ENCODE data around the gene CHM. TPM values are rescaled to one million over a fixed set of nuclear protein-coding genes. Genes with fewer than 3 reads are reported as not detected.

The CHM gene
- total and polyA plus RNA-seq, 2 of the 8 experiments (the other 6 are each of a cell fraction or from before 2014, with no cell fraction given): 8.6 to 15.5 TPM

DNA sequence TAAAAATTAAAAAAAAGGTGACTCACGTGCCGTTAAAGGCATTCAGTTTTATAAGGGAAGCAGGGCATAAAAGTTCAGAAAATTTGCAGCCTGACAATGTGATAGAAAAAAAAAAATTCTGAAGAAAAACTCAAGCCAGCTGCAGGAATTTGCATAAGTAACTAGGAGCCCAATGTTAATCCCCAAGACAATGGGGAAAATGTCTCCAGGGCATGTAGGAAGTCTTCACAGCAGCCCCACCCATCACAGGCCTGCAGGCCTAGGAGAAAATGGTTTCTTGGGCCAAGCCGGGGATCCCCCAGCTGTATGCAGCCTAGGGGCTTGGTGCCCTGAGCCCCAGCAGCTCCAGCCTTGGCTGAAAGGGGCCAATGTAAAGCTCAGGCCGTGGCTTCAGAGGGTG is 31.2 kb downstream of the CHM start:
- Histone ChIP-seq H4K5ac (ENCODE audit: insufficient read length, low read depth, low read length) (no peak overlapping the region), H3K9ac (replicated peaks in 1 of 4; ENCODE audit: extremely low read depth in 1 of 4, low read depth in 3 of 4, low read length in 3 of 4) (no peak overlapping the region), H3K9me3 (ENCODE audit: insufficient read depth in 2 of 2, low read depth in 1 of 2, low read length in 1 of 2) (no peaks in the 10 kb centered on the region), H3K4ac (replicated peaks; ENCODE audit: insufficient read length, low read depth, low read length) (no peak overlapping the region), H3K4me1 (replicated peaks in 1 of 4; ENCODE audit: control insufficient read depth in 3 of 4, insufficient read depth in 4 of 4, low read length in 3 of 4) (peaks cover 0 to 2% (median 0%) of the 10 kb centered on the region in 4 experiments; a peak in 4 of 7 replicates), H3K23ac (ENCODE audit: insufficient read length) (no peak overlapping the region), H3K79me1 (ENCODE audit: low read depth, low read length) (no peaks in the 10 kb centered on the region), H4K91ac (replicated peaks; ENCODE audit: insufficient read length, low read length) (no peak overlapping the region), H4K8ac (ENCODE audit: extremely low read depth, insufficient read depth, low read length) (no peak overlapping the region), H2BK15ac (ENCODE audit: low read length) (no peak overlapping the region), H2BK12ac (ENCODE audit: low read depth, low read length) (no peak overlapping the region), H3K4me2 (ENCODE audit: insufficient read depth in 1 of 2, low read depth in 2 of 2, low read length in 2 of 2) (no peak overlapping the region), H2BK20ac (ENCODE audit: low read length) (no peak overlapping the region), H2BK5ac (ENCODE audit: low read depth, low read length) (no peak overlapping the region), H2AK5ac (ENCODE audit: low read depth, low read length) (no peak overlapping the region), H3K14ac (ENCODE audit: insufficient read length) (no peak overlapping the region), H3K27ac (ENCODE audit: low read depth, low read length) (no peak overlapping the region), H3K18ac (ENCODE audit: extremely low read depth, low read length) (no peak overlapping the region), H2BK120ac (replicated peaks; ENCODE audit: low read depth, low read length) (no peak overlapping the region), H3K27me3 (replicated peaks in 1 of 4; ENCODE audit: control insufficient read depth in 3 of 4, extremely low read depth in 1 of 4, insufficient read depth in 3 of 4, low read length in 3 of 4) (no peaks in the 10 kb centered on the region), H3K79me2 (ENCODE audit: control insufficient read depth in 1 of 2, insufficient read depth in 2 of 2, low read length in 2 of 2) (peaks cover 0 to 8% of the 10 kb centered on the region in 2 experiments; a peak in 1 of 4 replicates), H2AFZ (ENCODE audit: low read length) (no peak overlapping the region), H3K36me3 (ENCODE audit: control insufficient read depth in 2 of 4, insufficient read depth in 4 of 4, low read length in 3 of 4) (no peaks in the 10 kb centered on the region), H4K20me1 (replicated peaks in 1 of 2; ENCODE audit: control insufficient read depth in 1 of 2, insufficient read depth in 2 of 2, low read length in 2 of 2) (no peaks in the 10 kb centered on the region), H3K23me2 (ENCODE audit: low read depth, low read length) (no peaks in the 10 kb centered on the region), H3K56ac (replicated peaks; ENCODE audit: insufficient read length, low read depth, low read length) (no peak overlapping the region), H3K4me3 (ENCODE audit: extremely low read depth in 1 of 4, insufficient read depth in 2 of 4, low read depth in 3 of 4, low read length in 4 of 4) (no peak overlapping the region)
- DNase-seq (ENCODE audit: low read depth in 1 of 2, low spot score in 2 of 2) (no peak), FAIRE-seq (no peak)
- ChIA-PET CTCF (ENCODE audit: partially characterized antibody) (no interaction called here), POLR2A (ENCODE audit: partially characterized antibody) (no interaction called here)
- whole genome bisulfite sequencing, 2 experiments (ENCODE audit: extremely low coverage in 1 of 2, insufficient coverage in 1 of 2, insufficient read length in 1 of 2, insufficient replicate concordance in 2 of 2, low coverage in 1 of 2, low lambda C conversion rate in 2 of 2, missing lambda C conversion rate in 1 of 2): 90% methylated on average over 4 of the region's 4 CpGs; no CpG with 5 or more reads in 1 of the 2 experiments
- TF ChIP-seq TBP (IDR thresholded peaks at IDR 0.05; ENCODE audit: low read depth, low read length): no peak
- no peak for TF ChIP-seq POLR2AphosphoS5 (IDR thresholded peaks at IDR 0.05; ENCODE audit: low read depth, low read length)
- TF ChIP-seq JUND (IDR thresholded peaks at IDR 0.05; ENCODE audit: low read length): no peak
- TF ChIP-seq GABPA (IDR thresholded peaks at IDR 0.05; ENCODE audit: borderline replicate concordance, insufficient read depth, low read length): no peak
- no peak for TF ChIP-seq CREB1 (IDR thresholded peaks at IDR 0.05)
- TF ChIP-seq POLR2A (IDR thresholded peaks at IDR 0.05; ENCODE audit: control extremely low read depth in 1 of 2, low read depth in 2 of 2, low read length in 2 of 2): no peak
- no peak for TF ChIP-seq EGR1 (IDR thresholded peaks at IDR 0.05; ENCODE audit: borderline replicate concordance, low read depth, low read length)
- TF ChIP-seq HDAC6 (IDR thresholded peaks at IDR 0.05; ENCODE audit: low read depth, low read length): no peak
- TF ChIP-seq BCL11A (IDR thresholded peaks at IDR 0.05; ENCODE audit: low read depth in 2 of 2, low read length in 2 of 2): no peak
- TF ChIP-seq, protein P1, sequence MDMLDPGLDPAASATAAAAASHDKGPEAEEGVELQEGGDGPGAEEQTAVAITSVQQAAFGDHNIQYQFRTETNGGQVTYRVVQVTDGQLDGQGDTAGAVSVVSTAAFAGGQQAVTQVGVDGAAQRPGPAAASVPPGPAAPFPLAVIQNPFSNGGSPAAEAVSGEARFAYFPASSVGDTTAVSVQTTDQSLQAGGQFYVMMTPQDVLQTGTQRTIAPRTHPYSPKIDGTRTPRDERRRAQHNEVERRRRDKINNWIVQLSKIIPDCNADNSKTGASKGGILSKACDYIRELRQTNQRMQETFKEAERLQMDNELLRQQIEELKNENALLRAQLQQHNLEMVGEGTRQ (IDR thresholded peaks at IDR 0.05; ENCODE audit: low read length): no peak
- TF ChIP-seq MAFK (IDR thresholded peaks at IDR 0.05; ENCODE audit: low read depth, low read length): no peak
- TF ChIP-seq SIRT6 (IDR thresholded peaks at IDR 0.05; ENCODE audit: low read length): no peak
- TF ChIP-seq, protein P2, sequence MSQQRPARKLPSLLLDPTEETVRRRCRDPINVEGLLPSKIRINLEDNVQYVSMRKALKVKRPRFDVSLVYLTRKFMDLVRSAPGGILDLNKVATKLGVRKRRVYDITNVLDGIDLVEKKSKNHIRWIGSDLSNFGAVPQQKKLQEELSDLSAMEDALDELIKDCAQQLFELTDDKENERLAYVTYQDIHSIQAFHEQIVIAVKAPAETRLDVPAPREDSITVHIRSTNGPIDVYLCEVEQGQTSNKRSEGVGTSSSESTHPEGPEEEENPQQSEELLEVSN (IDR thresholded peaks at IDR 0.05): no peak
- no peak for TF ChIP-seq PHF8 (conservative IDR thresholded peaks at IDR 0.05; ENCODE audit: low read depth, low read length)
- TF ChIP-seq ZNF274 (IDR thresholded peaks at IDR 0.05; ENCODE audit: borderline replicate concordance, extremely low read depth, low read length): no peak
